Ishikawa (cell line): ENCODE data around the gene INPP4A.

ENCODE experiments used
- CEBPB ChIP-seq: IDR thresholded peaks from 2 replicates; pipeline ENCODE4 v1.6.1; 2012
- CREB1 ChIP-seq: IDR thresholded peaks from 2 replicates; pipeline ENCODE4 v1.6.1; 2012; ENCODE audit warnings: low read depth
- EP300 ChIP-seq: IDR thresholded peaks from 2 replicates; pipeline ENCODE4 v1.6.1; 2012; ENCODE audit warnings: borderline replicate concordance
- MAX ChIP-seq: IDR thresholded peaks from 2 replicates; pipeline ENCODE4 v1.6.1; 2012
- NFIC ChIP-seq: IDR thresholded peaks from 2 replicates; pipeline ENCODE4 v1.6.1; 2012
- REST ChIP-seq: IDR thresholded peaks from 2 replicates; pipeline ENCODE4 v1.6.1; 2012; ENCODE audit warnings: low read depth, mild to moderate bottlenecking
- TCF12 ChIP-seq: IDR thresholded peaks from 2 replicates; pipeline ENCODE4 v1.6.1; 2012; ENCODE audit warnings: low read depth

- TF ChIP-seq REST (no peak), MAX (no peak), CEBPB (no peak), NFIC (no peak), TCF12 (no peak), EP300 (no peak), CREB1 (no peak)
These were observed 29.5 kb downstream of the INPP4A start for GRCh38 chr2:98473995-98474780.
